ENCODE results near the gene ONECUT3. TPM values are rescaled to one million over a fixed set of nuclear protein-coding genes. Genes with fewer than 3 reads are reported as not detected.
A peak's percentile ranks its signal among the peaks of the same experiment; 100 is the strongest.

The ONECUT3 gene
- total RNA-seq, 1 donor from 2014 or later, result 1.0 TPM

DNA sequence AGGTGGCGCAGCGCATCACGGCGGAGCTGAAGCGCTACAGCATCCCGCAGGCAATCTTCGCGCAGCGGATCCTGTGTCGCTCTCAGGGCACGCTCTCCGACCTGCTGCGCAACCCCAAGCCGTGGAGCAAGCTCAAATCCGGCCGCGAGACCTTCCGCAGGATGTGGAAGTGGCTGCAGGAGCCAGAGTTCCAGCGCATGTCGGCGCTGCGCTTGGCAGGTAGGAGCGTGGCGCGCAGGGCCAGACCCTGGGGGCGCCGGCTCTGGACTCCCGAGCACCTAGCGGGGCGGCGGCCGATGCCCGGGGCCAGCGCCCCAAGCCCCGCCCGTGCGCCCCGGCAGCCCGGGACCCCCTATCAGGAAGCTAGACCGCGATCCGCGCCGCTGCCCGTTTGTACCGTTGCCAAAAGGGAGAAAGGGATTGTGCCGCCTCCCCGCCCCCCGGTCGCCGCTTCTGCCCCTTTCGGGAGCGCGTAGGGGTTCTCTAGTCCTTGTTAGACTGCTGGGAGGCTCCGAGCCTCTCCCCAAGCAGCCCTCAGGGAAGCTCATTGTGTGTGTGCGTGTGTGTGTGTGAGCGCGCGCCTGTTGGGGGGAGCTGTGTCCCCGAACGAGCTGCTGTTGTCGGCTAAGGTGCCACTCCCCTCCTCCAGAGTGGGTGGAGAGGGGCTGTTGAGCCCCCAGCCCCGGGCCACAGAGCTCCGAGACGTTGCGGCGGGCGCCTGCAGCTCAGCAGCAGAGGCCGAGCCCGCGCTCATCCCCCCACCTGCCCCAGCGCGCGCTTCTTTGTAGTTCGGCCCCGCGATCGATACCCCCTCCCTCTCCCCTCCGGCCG lies 1.5 kb downstream of the ONECUT3 start:
- DNase-seq (ENCODE audit: low read depth, low spot score), result no peak
- TF ChIP-seq, protein P1, sequence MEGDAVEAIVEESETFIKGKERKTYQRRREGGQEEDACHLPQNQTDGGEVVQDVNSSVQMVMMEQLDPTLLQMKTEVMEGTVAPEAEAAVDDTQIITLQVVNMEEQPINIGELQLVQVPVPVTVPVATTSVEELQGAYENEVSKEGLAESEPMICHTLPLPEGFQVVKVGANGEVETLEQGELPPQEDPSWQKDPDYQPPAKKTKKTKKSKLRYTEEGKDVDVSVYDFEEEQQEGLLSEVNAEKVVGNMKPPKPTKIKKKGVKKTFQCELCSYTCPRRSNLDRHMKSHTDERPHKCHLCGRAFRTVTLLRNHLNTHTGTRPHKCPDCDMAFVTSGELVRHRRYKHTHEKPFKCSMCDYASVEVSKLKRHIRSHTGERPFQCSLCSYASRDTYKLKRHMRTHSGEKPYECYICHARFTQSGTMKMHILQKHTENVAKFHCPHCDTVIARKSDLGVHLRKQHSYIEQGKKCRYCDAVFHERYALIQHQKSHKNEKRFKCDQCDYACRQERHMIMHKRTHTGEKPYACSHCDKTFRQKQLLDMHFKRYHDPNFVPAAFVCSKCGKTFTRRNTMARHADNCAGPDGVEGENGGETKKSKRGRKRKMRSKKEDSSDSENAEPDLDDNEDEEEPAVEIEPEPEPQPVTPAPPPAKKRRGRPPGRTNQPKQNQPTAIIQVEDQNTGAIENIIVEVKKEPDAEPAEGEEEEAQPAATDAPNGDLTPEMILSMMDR (conservative IDR thresholded peaks at IDR 0.05), result no peak
- Mint-ChIP-seq H3K4me3 (peak overlapping the region; percentile 38), H3K36me3 (ENCODE audit: low read depth) (no peaks in the 10 kb centered on the region), H3K27me3 (ENCODE audit: low read depth) (peaks cover 86% of the 10 kb centered on the region), H3K9me3 (no peaks in the 10 kb centered on the region), H3K27ac (ENCODE audit: unreplicated experiment) (no peak overlapping the region), H3K4me1 (peaks cover 5% of the 10 kb centered on the region)

DNA sequence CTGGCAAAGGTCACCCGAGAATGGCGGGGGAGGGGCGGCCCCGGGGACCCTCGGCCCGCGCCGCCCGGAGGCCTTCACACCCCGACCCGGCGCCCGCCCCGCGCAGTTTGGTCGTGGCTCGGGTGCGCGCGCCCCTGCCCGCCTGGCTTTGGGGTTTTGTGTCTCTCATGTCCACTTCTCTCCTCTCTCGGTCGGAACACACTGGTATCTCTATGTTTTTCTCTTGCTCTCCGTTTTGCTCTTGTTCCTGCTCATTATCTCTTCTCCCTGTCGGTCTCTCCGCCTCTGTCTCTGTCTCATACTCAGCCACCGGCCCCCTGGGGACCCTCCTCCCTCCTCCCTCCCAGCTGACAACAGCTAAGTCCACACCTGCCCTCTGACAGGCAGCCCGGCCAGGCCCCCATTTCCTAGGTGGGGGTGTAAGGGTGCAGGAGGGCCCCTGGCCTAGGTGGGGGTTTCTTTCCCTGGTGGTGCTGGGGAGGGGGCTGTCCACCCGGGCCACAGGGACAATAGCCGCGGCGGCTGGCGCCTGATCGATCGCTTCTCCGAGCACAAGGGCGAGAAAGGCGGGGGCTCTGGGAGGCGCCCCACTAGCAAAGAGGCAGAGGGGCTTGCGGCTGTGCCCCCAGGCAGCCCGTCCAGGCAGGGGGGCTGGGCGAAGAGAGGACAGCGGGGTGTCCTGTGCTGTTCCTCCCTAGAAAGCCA lies 2.3 kb downstream of the ONECUT3 start:
- Mint-ChIP-seq H3K4me3 (peak overlapping the region; percentile 44), H3K27ac (ENCODE audit: unreplicated experiment) (no peak overlapping the region), H3K27me3 (ENCODE audit: low read depth) (peaks cover 86% of the 10 kb centered on the region), H3K9me3 (no peaks in the 10 kb centered on the region), H3K4me1 (peaks cover 5% of the 10 kb centered on the region), H3K36me3 (ENCODE audit: low read depth) (no peaks in the 10 kb centered on the region)
- no peak for DNase-seq (ENCODE audit: low read depth, low spot score)
- TF ChIP-seq, protein P1 (conservative IDR thresholded peaks at IDR 0.05), result no peak

DNA sequence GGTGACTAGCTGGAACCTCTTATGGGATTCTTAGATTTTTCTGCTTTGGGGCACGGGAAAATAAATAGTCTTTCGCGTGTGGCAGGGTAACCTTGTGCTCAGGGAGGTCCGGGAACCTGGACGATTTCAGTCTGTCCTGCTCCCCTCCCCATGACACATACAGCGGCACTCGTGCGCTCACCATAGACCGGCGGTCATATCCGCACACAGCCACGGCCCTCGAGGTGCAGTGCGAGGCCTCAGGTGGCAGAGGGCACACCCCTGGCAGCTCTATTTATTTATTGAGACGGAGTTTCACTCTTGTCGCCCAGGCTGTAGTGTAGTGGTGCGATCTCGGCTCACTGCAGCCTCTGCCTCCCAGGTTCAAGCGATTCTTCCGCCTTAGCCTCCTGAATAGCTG lies 3.0 kb downstream of the ONECUT3 start:
- H3K4me3 Mint-ChIP-seq, result peak overlapping the region; percentile 34
- H3K27ac Mint-ChIP-seq (ENCODE audit: unreplicated experiment), result no peak overlapping the region
- no peaks in the 10 kb centered on the region for H3K9me3 Mint-ChIP-seq
- H3K27me3 Mint-ChIP-seq (ENCODE audit: low read depth), result peaks cover 86% of the 10 kb centered on the region
- TF ChIP-seq, protein P1 (conservative IDR thresholded peaks at IDR 0.05), result no peak
- no peaks in the 10 kb centered on the region for H3K36me3 Mint-ChIP-seq (ENCODE audit: low read depth)
- no peak for DNase-seq (ENCODE audit: low read depth, low spot score)
- peaks cover 5% of the 10 kb centered on the region for H3K4me1 Mint-ChIP-seq

DNA sequence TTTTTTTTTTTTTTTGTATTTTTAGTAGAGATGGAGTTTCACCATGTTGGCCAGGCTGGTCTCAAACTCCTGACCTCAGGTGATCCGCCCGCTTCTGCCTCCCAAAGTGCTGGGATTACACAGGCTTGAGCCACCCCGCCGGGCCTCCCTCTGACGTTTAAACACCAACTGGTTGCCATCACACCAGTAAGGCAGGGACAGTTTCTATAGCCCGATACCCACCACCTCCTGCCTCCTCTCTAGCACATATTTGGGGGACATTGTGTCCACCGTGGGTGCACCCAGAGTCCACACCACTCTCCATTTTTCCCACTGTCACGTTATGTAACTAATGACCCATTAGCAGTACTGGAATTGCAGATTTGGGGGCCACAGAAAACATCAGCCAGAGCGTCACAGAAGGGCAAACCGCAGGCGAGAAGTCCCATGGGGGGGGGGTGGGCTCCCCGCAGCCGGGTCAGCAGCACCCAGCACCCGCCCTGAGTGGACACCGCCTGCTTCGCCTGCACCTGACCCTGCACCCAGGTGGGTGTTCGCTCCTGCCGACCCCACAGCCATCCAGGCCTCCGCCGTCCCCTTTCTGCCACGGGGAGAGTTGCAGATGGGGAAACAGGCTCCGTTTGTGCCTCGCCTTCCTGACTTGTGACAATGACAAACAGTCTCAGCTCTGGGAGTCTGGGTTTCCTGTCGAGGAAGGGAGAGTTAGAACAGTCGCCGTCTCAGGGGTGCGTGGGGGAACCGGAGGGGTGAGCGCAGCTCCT lies 3.6 kb downstream of the ONECUT3 start:
- TF ChIP-seq, protein P1 (conservative IDR thresholded peaks at IDR 0.05), result no peak
- H3K36me3 Mint-ChIP-seq (ENCODE audit: low read depth), result no peaks in the 10 kb centered on the region
- H3K27ac Mint-ChIP-seq (ENCODE audit: unreplicated experiment), result no peak overlapping the region
- no peak for DNase-seq (ENCODE audit: low read depth, low spot score)
- H3K4me1 Mint-ChIP-seq, result peaks cover 5% of the 10 kb centered on the region
- peaks cover 86% of the 10 kb centered on the region for H3K27me3 Mint-ChIP-seq (ENCODE audit: low read depth)
- H3K9me3 Mint-ChIP-seq, result no peaks in the 10 kb centered on the region
- H3K4me3 Mint-ChIP-seq, result no peak overlapping the region

DNA sequence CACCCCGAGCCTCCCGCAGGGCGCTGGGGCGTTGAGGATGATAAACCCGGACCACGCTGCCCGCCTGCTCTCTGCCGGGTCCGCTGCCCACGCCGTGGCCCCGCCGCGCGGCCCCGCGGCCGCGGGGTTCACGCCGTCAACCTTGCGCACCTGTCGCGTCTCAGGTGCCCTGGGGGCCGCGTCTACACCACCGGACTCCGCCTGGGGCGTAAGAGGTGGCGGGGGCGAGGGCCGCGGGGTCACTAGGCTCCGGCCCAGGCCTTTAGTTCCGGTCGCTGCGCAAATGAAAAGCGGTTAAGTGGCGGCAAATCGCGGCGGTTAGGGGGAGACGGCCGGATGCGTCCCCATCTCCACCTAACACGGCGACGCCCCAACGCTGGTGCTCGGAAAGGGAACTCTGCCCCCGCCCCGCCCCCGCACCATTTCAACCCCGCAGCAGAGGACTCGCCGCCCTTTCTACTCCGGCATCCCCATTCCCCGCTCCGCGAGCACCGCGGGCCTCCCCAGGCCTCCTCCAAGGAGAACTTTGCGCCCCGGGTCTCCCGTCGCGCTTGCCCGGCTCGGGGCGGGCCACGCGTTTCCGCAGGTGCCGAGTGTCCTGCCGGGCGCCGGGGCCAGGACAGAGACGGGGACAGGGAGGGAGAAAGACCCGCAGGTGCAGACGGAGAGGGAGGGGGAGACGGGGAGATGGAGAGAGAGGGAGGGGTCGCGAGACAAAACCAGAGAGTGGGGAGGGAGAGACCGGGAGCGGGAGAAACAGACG lies 4.3 kb downstream of the ONECUT3 start:
- H3K36me3 Mint-ChIP-seq (ENCODE audit: low read depth), result no peaks in the 10 kb centered on the region
- no peaks in the 10 kb centered on the region for H3K9me3 Mint-ChIP-seq
- peaks cover 85% of the 10 kb centered on the region for H3K27me3 Mint-ChIP-seq (ENCODE audit: low read depth)
- TF ChIP-seq, protein P1 (conservative IDR thresholded peaks at IDR 0.05), result no peak
- no peak overlapping the region for H3K4me3 Mint-ChIP-seq
- peaks cover 5% of the 10 kb centered on the region for H3K4me1 Mint-ChIP-seq
- no peak overlapping the region for H3K27ac Mint-ChIP-seq (ENCODE audit: unreplicated experiment)
- no peak for DNase-seq (ENCODE audit: low read depth, low spot score)

Measured in neural crest cell (in vitro differentiated cells).